ENCODE data around the gene WDR93. TPM values are rescaled to one million over a fixed set of nuclear protein-coding genes. Genes with fewer than 3 reads are reported as not detected.

WDR93 gene
- total RNA-seq (2013), result not detected
- polyA plus RNA-seq (not detected), polyA minus RNA-seq (not detected in 2 replicates), total RNA-seq (0 to 1.2 (median 0.04) reads per million in 11 experiments)

- peak; percentile 42 to 64 (median 50) for DNase-seq
- H3K27ac ChIP-seq (ENCODE audit: low read depth in 1 of 2, low read length in 2 of 2), result peak within 1 kb of the TSS in 1 of 2 donors; percentile 67
- intact Hi-C loops (cut with micrococcal nuclease), result no loop called here
- H3K79me2 ChIP-seq (ENCODE audit: insufficient read depth, low read length), result no peaks in the 10 kb centered on the region
- H3K4me3 Mint-ChIP-seq, result peak within 1 kb of the TSS; percentile 90 to 94
- no peaks in the 10 kb centered on the region for H3K9me3 ChIP-seq (replicated peaks in 1 of 2; ENCODE audit: control insufficient read depth in 1 of 2, insufficient read depth in 1 of 2, low read length in 2 of 2)
- peaks cover 0 to under 1% of the 10 kb centered on the region in 2 donors for H3K36me3 Mint-ChIP-seq
- H3K4me1 Mint-ChIP-seq, result peaks cover 14% of the 10 kb centered on the region
- H3K27me3 ChIP-seq (ENCODE audit: control insufficient read depth in 2 of 2, insufficient read depth in 2 of 2, low read length in 2 of 2), result no peaks in the 10 kb centered on the region
- H3K4me2 ChIP-seq (replicated peaks; ENCODE audit: extremely low read depth, low read length, poor library complexity, severe bottlenecking), result peak within 1 kb of the TSS; percentile 100
- H3K4me3 ChIP-seq (replicated peaks in 1 of 3; ENCODE audit: low read depth in 2 of 3, low read length in 3 of 3), result peak within 1 kb of the TSS; percentile 85 to 99 (median 87)
- H3K27ac Mint-ChIP-seq, result peak within 1 kb of the TSS in 5 of 7 donors; percentile 46 to 85 (median 65)
- peak within 1 kb of the TSS; percentile 68 for H3K9ac ChIP-seq (ENCODE audit: insufficient read depth, low read length, poor library complexity, severe bottlenecking)
- H4K20me1 ChIP-seq (ENCODE audit: insufficient read depth, low read length), result no peaks in the 10 kb centered on the region
- H3K9me3 Mint-ChIP-seq, result peaks cover 0 to 2% (median 0%) of the 10 kb centered on the region in 7 donors
- no peak for TF ChIP-seq CTCF (IDR thresholded peaks at IDR 0.05)
- H3K4me1 ChIP-seq (ENCODE audit: control insufficient read depth in 1 of 2, insufficient read depth in 2 of 2, low read length in 2 of 2), result peaks cover 11 to 14% of the 10 kb centered on the region in 2 donors
- WGBS (ENCODE audit: insufficient coverage), result 0% methylated on average over 48 of the region's 60 CpGs
- peak within 1 kb of the TSS; percentile 100 for H2AFZ ChIP-seq (ENCODE audit: insufficient read depth, low read depth, low read length, poor library complexity, severe bottlenecking)
- H3K36me3 ChIP-seq (replicated peaks in 1 of 2; ENCODE audit: control insufficient read depth in 1 of 2, insufficient read depth in 2 of 2, low read length in 2 of 2), result no peaks in the 10 kb centered on the region
- peaks cover 0 to 6% (median 6%) of the 10 kb centered on the region in 3 donors for H3K27me3 Mint-ChIP-seq (ENCODE audit: low read depth in 3 of 3)
Observed at GRCh38 chr15:89690276-89691218, at the start of gene WDR93, which contains the start of gene PEX11A. WDR93 (plus strand) TSS chr15:89690811; CDS start chr15:89701747, 10,936 bp downstream. PEX11A (minus strand) TSS chr15:89690754; CDS start chr15:89690632, 122 bp downstream.

GRCh38 chr15:89641053-89641452, 49.6 kb upstream of the WDR93 start:
- 59% methylated on average over 2 of the region's 5 CpGs for WGBS (ENCODE audit: insufficient coverage)
- no peak overlapping the region for H2AFZ ChIP-seq (ENCODE audit: insufficient read depth, low read depth, low read length, poor library complexity, severe bottlenecking)
- Mint-ChIP-seq H3K36me3 (no peaks in the 10 kb centered on the region), H3K4me1 (no peaks in the 10 kb centered on the region), H3K27ac (peak overlapping the region in 1 of 7 donors; percentile 46), H3K27me3 (ENCODE audit: low read depth in 3 of 3) (peaks cover 0 to 3% (median 2%) of the 10 kb centered on the region in 3 donors), H3K9me3 (peaks cover 2 to 8% (median 5%) of the 10 kb centered on the region in 7 donors), H3K4me3 (no peak overlapping the region)
- H3K27ac ChIP-seq (ENCODE audit: low read depth in 1 of 2, low read length in 2 of 2), result no peak overlapping the region
- no peaks in the 10 kb centered on the region for H3K79me2 ChIP-seq (ENCODE audit: insufficient read depth, low read length)
- H3K4me2 ChIP-seq (replicated peaks; ENCODE audit: extremely low read depth, low read length, poor library complexity, severe bottlenecking), result no peak overlapping the region
- no peaks in the 10 kb centered on the region for H4K20me1 ChIP-seq (ENCODE audit: insufficient read depth, low read length)
- H3K27me3 ChIP-seq (ENCODE audit: control insufficient read depth in 2 of 2, insufficient read depth in 2 of 2, low read length in 2 of 2), result no peaks in the 10 kb centered on the region
- no peak overlapping the region for H3K9ac ChIP-seq (ENCODE audit: insufficient read depth, low read length, poor library complexity, severe bottlenecking)
- H3K4me3 ChIP-seq (replicated peaks in 1 of 3; ENCODE audit: low read depth in 2 of 3, low read length in 3 of 3), result no peak overlapping the region
- TF ChIP-seq CTCF (IDR thresholded peaks at IDR 0.05), result no peak
- peaks cover 0 to 3% of the 10 kb centered on the region in 2 donors for H3K9me3 ChIP-seq (replicated peaks in 1 of 2; ENCODE audit: control insufficient read depth in 1 of 2, insufficient read depth in 1 of 2, low read length in 2 of 2)
- no peaks in the 10 kb centered on the region for H3K4me1 ChIP-seq (ENCODE audit: control insufficient read depth in 1 of 2, insufficient read depth in 2 of 2, low read length in 2 of 2)
- H3K36me3 ChIP-seq (replicated peaks in 1 of 2; ENCODE audit: control insufficient read depth in 1 of 2, insufficient read depth in 2 of 2, low read length in 2 of 2), result no peaks in the 10 kb centered on the region
- no peak for DNase-seq
- intact Hi-C loops (cut with micrococcal nuclease), result no loop called here

Data from CD14-positive monocyte (primary cell).